HG03025 (cell line): ENCODE data around the gene WWOX.

Source experiments
- ATAC-seq: cut with Tn5 transposase; IDR thresholded peaks from one replicate; pipeline ENCODE4 v1.9.1; 2021; ENCODE audit warnings: mild to moderate bottlenecking, moderate library complexity; ENCODE audit not compliant: unreplicated experiment, low FRiP score

WWOX gene

DNA sequence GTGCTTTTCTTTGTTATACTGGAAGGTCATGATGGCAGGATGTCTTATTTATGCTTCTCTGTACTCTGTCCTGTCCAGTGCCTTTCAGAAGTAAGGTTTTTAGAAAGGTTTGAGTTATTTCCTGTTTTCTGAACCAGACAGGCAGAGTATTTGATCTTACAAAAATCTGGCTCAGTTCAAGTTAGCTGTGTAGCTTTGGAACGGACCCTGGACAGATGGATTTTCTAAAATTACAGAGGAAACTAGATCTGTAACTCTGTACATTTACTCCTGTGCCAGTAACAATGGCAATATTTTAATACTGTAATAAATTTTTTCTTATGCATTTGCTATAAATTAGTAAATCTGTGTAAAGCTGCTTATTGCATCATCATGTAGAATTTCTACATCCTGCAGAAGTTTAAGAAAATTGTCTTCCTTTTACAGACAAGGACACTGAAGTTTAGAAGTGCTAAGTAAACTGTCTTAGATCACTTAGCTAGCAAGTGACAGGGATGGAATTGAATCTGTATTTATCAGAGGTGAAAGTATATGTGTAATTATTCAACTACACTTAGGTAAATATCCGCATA is 347.6 kb downstream of the WWOX start:
- ATAC-seq, result no peak

GRCh38 chr16:78448658-78449271 is 349.3 kb downstream of the WWOX start:
- no peak for ATAC-seq

GRCh38 chr16:78450255-78450654 is 350.8 kb downstream of the WWOX start:
- ATAC-seq, result no peak

DNA sequence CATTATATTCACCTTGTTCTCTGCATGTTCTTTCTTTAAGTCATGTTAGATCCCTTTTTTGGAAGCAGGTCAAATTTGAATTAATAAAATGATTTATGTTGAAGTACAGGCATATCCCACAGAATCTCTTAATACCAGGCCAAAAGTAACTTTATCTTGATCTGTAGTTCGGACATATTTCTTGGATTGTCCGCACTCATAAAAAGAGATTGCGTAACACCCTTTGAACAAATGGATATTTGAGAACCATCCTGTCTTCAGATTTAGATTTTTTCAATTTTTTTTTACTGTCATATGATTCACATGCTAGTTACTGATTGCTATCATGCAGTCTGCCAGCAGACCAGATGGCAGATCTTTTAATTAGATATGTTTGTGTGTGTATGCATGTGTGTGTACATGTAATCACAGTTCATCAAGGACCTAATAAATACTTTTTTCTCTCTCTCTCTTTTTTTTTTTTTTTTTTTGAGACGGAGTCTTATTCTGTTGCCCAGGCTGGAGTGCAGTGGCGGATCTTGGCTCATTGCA is 352.6 kb downstream of the WWOX start:
- no peak for ATAC-seq

- ATAC-seq, result no peak
Observed at GRCh38 chr16:78455861-78456260, 356.4 kb downstream of the WWOX start.

GRCh38 chr16:78458588-78458987 is 359.1 kb downstream of the WWOX start:
- ATAC-seq, result no peak

DNA sequence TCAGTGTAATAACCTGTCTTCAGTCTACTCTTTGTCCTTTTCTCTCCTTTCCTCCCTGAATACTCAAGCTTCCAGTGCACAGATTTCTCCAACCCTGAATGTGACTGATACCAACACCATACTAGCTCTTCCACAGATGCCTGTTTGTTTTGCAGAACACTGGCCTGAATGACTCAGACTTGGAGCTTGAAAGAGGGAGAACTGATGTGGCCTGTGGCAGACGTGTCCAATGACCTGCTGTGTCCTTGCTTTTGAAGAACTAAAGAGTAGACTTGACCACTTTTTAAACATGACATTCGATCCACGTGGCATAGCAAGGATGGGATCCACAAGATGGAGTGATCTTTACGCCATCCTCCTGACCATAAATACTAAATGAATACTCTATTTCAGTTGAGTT is 361.0 kb downstream of the WWOX start:
- ATAC-seq, result no peak

DNA sequence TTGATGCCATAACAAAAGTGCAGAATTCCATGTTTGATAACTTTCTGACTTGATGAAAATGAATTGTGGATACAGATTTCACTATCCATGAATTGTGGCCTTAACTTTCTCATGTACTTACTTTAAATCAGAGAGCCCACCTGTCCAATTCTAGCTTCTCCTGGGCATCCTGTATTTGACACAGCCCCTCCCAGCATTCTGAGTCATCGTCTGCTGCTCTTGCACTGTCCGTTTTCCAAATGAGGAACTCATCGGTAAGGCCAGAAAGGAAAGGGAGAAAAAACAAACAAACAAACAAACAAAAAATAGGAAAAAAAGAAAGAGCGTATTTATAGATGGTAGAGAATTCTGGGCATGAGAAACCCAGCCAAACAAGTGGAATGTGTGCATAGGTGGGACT is 361.6 kb downstream of the WWOX start:
- ATAC-seq, result no peak

GRCh38 chr16:78461496-78462287 is 362.2 kb downstream of the WWOX start:
- no peak for ATAC-seq

GRCh38 chr16:78462288-78463208 is 363.1 kb downstream of the WWOX start:
- no peak for ATAC-seq

GRCh38 chr16:78463591-78463990 is 364.1 kb downstream of the WWOX start:
- no peak for ATAC-seq

- ATAC-seq, result no peak
Observed at GRCh38 chr16:78464833-78465232, 365.4 kb downstream of the WWOX start.

DNA sequence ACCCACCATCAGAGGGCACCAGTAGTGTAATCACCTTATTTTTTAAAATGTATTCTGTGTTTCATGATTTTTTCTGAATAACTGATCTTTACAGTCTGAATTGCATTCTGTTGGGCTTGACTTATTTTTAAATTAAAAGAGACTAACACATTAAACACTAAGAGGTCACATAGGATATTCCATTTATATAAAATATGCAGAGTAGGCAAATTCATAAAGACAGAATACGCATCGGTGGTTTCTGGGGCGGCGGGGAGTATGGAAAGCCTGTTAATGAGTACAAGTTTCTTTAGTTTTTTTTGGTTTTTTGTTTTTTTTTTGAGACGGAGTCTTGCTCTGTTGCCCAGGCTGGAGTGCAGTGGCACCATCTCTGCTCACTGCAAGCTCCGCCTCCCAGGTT is 366.3 kb downstream of the WWOX start:
- ATAC-seq, result no peak

DNA sequence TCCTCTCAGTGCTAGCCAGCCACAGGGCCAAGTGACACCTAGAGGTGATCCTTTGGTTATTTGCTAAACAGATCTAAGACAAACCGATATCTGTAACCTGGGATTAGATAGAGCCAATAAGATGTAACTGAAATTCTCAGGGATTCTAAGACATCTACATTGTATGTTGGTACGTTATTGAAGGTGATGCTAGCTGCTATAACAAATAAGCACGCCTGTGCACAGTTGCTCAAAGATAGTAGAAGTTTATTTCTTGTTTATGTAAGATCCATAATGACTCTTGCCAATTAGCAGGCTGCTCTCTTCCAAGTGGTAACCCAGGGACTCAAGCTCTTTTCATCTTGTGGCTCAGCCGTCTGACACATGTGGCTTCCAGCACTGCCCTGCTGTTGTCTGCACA is 370.3 kb downstream of the WWOX start:
- no peak for ATAC-seq

GRCh38 chr16:78473031-78473699 is 373.7 kb downstream of the WWOX start:
- no peak for ATAC-seq

GRCh38 chr16:78474762-78475161 is 375.3 kb downstream of the WWOX start:
- peak; percentile 82 for ATAC-seq

- no peak for ATAC-seq
Observed at GRCh38 chr16:78476615-78477014, 377.2 kb downstream of the WWOX start.

DNA sequence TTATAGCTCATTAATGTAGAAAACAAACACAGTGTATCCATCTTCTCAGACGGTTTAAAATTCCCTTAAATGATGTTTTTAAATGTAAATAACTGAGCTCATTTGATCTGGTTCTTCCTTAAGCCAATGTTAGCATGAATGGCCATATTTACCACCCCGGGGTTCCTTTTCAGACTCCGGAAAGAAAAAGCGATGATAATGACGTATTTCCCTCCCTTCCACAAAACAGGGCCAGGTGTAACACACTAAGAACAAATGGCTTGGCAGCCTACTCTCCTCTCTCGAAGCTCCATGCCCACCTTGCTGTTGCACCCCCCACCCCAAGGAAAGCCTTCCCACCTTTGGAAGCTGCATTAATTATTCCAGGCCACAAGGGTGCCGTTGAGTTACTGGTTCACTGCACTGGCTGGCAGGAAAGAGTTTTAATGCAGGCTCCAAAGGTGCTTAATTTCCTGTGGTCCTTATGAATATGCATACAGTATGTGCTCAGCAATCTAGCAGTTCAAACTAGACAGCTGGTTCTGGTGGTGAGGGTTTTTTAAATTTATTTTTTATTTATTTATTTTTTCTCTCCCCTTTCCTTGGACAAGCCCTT is 378.9 kb downstream of the WWOX start:
- no peak for ATAC-seq

- ATAC-seq, result no peak
Observed at GRCh38 chr16:78479723-78480122, 380.3 kb downstream of the WWOX start.

DNA sequence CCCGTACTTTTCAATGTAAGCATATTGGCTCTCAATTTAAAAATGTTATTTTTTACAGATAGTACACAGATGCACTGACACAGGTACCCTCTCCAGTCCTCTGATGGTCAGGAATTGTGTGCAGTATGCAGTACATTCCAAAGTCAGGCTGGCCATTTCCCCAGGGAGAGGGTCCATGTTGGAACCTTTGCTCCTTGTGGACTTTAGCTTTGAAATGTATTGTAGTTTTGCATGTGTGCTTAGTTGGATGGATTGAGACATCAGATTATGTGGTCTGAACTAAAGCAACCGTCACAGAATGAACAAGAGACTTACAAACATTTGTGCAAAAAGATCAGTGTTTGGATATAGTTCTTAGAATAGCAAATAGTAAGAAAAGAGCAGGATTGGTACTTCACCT is 381.1 kb downstream of the WWOX start:
- ATAC-seq, result no peak
